Keratinocyte (primary cell): ENCODE data around the gene TCF19. TPM values are rescaled to one million over a fixed set of nuclear protein-coding genes. Genes with fewer than 3 reads are reported as not detected.
"Not testable (repeated sequence)": the region's sequence is repeated elsewhere in the genome, so short reads cannot be mapped to it uniquely, and the experiment has no call there.

Experiments used
- DNase-seq: peaks from one replicate; pipeline ENCODE4 v3.0.0-alpha.2; 2011; ENCODE audit warnings: low read depth, missing footprints, low spot score
- FAIRE-seq: peaks from 2 replicates; lab custom pipeline; 2011; peaks lifted over from hg19 to GRCh38; lab: Jason Lieb, UNC
- H2AFZ ChIP-seq: 2 replicates; pipeline ENCODE4 v1.6.0; 2012; ENCODE audit warnings: low read length, control low read depth, inconsistent platforms; ENCODE audit not compliant: control insufficient read depth
- H3K27ac ChIP-seq: 2 replicates; pipeline ENCODE4 v1.5.1; 2011; ENCODE audit warnings: low read length; ENCODE audit not compliant: control insufficient read depth, insufficient read depth
- H3K27me3 ChIP-seq: 3 replicates; pipeline ENCODE4 v1.6.0; 2011; ENCODE audit warnings: low read length; ENCODE audit not compliant: control insufficient read depth, insufficient read depth; ENCODE audit errors: extremely low read depth
- H3K36me3 ChIP-seq, 2 experiments: 2 replicates in 1 of 2; 3 replicates in 1 of 2; pipeline ENCODE4 v1.5.1; 2011; ENCODE audit warnings: low read length in 2 of 2, mild to moderate bottlenecking in 1 of 2; ENCODE audit not compliant: control insufficient read depth in 2 of 2, insufficient read depth in 2 of 2; ENCODE audit errors: extremely low read depth in 1 of 2
- H3K4me1 ChIP-seq: 3 replicates; pipeline ENCODE4 v1.5.1; 2011; ENCODE audit warnings: low read length; ENCODE audit not compliant: control insufficient read depth, insufficient read depth; ENCODE audit errors: extremely low read depth
- H3K4me2 ChIP-seq: 3 replicates; pipeline ENCODE4 v1.6.0; 2011; ENCODE audit warnings: low read depth, low read length; ENCODE audit not compliant: control insufficient read depth, insufficient read depth; ENCODE audit errors: extremely low read depth
- H3K4me3 ChIP-seq, 3 experiments: fragments of 200-600 bp in 1 of 3; sonication (generic) in 1 of 3; 2 replicates in 2 of 3; 3 replicates in 1 of 3; pipeline ENCODE4 v1.5.1; 2011 to 2016; ENCODE audit warnings: low read length in 3 of 3, mild to moderate bottlenecking in 3 of 3, control low read depth in 2 of 3, inconsistent platforms in 1 of 3, low read depth in 1 of 3, mixed read lengths in 1 of 3, mixed run types in 1 of 3, moderate library complexity in 1 of 3; ENCODE audit not compliant: control insufficient read depth in 2 of 3, insufficient read depth in 2 of 3; ENCODE audit errors: extremely low read depth in 1 of 3
- H3K79me2 ChIP-seq: 2 replicates; pipeline ENCODE4 v1.6.0; 2012; ENCODE audit warnings: low read length; ENCODE audit not compliant: control insufficient read depth, insufficient read depth
- H3K9ac ChIP-seq: 3 replicates; pipeline ENCODE4 v1.6.0; 2011; ENCODE audit warnings: low read length; ENCODE audit not compliant: control insufficient read depth, insufficient read depth; ENCODE audit errors: extremely low read depth
- H3K9me1 ChIP-seq: 3 replicates; pipeline ENCODE4 v1.6.0; 2011; ENCODE audit warnings: low read length; ENCODE audit not compliant: control insufficient read depth, insufficient read depth; ENCODE audit errors: extremely low read depth
- H3K9me3 ChIP-seq: 2 replicates; pipeline ENCODE4 v1.5.1; 2012; ENCODE audit warnings: low read depth, low read length; ENCODE audit not compliant: control insufficient read depth
- H4K20me1 ChIP-seq: 3 replicates; pipeline ENCODE4 v1.6.0; 2011; ENCODE audit warnings: low read length; ENCODE audit not compliant: control insufficient read depth, insufficient read depth; ENCODE audit errors: extremely low read depth
- EZH2 ChIP-seq: IDR thresholded peaks from one replicate; pipeline ENCODE4 v1.6.1; 2012; ENCODE audit warnings: inconsistent platforms, mild to moderate bottlenecking, low read length, moderate library complexity
- dilution Hi-C: fragments of 300-500 bp; cut with MboI; formaldehyde crosslinking; loops from one replicate; pipeline ENCODE4 v1.7.0; 2020; ENCODE audit warnings: low sequenced_read_pairs; ENCODE audit not compliant: extremely low pct_ligation_motif_present
- polyA plus RNA-seq, 5 experiments: library from polyadenylated mRNA; depleted of rRNA in 3 of 5; stranded (reverse) in 3 of 5; stranded (forward) in 1 of 5; unstranded in 1 of 5; fragments of >200 nt; gene quantifications; 1 replicate in 1 of 5; 2 replicates in 3 of 5; 3 replicates in 1 of 5; pipeline versions ENCODE4 v1.2.1 to v1.2.3, GENCODE V29; 2011 to 2012; ENCODE audit warnings: missing spikeins in 2 of 5, low read depth in 1 of 5, low replicate concordance in 1 of 5
- TF ChIP-seq, protein P1 (sequence below), 3 experiments: IDR thresholded peaks in 1 of 3; conservative IDR thresholded peaks in 1 of 3; optimal IDR thresholded peaks in 1 of 3; 2 replicates in 2 of 3; 3 replicates in 1 of 3; pipeline versions ENCODE3 to v1.5.1; 2011; ENCODE audit warnings: low read length in 3 of 3, mild to moderate bottlenecking in 3 of 3, moderate library complexity in 2 of 3, control low read depth in 1 of 3, inconsistent platforms in 1 of 3; ENCODE audit not compliant: insufficient read depth in 2 of 3; ENCODE audit errors: extremely low read depth in 1 of 3

TCF19 gene
- polyA plus RNA-seq, 1 donor (not counting 4 experiments of a cell fraction or from before 2014, with no cell fraction given), result 7.4 TPM

DNA sequence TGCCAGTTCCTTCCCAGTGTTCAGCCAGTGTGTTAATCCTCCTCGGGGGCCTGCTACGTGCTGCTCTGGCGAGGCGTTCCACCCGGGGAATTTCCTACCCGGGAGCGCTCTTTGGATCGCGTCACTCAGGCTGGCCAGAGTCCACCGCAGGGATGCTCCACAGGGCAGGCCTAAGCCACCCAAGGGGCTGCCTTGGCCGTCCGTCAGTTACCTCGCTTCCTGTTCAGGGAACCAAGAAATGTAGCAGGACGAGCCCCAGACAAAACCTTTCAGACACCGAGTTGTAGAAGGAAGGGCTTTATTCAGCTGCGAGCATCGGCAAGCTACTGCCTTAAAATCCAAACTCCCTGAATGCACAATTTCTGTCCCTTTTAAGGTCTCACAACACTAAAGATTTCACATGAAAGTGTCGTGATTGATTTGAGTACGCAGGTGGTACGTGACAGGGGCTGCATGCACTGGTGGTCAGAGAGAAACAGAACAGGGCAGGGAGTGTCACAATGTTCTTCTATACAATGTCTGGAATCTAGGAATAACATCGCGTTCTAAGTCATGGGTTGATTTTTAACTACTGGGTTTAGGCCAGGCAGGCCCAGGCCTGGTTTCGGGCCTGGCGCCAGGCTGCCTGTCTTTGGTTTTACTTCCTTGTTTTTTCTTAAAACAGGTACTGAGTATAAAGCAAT lies 27.8 kb downstream of the TCF19 start:
- Histone ChIP-seq H3K4me2 (peak overlapping the region; percentile 85), H3K9ac (peak overlapping the region; percentile 82)

DNA sequence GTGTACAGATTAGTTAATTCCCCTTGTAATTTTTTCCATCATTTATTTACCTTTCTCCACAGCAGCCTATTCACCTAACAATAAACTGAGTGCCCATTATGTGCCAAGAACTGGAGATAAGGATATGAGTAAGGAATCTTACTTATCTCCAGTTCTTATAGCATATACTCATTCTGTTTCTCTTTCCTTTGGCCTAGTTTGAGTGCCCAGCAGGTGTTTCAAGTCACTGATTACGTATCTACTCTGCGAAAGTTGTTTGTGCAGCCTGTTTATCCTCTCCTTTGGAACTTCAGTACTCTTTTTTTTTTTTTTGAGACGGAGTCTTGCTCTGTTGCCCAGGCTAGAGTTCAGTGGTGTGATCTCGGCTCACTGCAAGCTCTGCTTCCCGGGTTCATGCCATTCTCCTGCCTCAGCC lies 29.4 kb downstream of the TCF19 start:
- Histone ChIP-seq H3K9me3 (no peaks in the 10 kb centered on the region), H2AFZ (no peak overlapping the region), H3K4me2 (no peak overlapping the region), H3K27ac (no peak overlapping the region), H3K4me1 (peaks cover 8% of the 10 kb centered on the region), H3K79me2 (peaks cover 6% of the 10 kb centered on the region), H3K36me3 (no peaks in the 10 kb centered on the region), H3K4me3 (no peak overlapping the region), H3K27me3 (no peaks in the 10 kb centered on the region), H3K9ac (no peak overlapping the region), H3K9me1 (no peaks in the 10 kb centered on the region), H4K20me1 (no peaks in the 10 kb centered on the region)
- FAIRE-seq, result no peak
- dilution Hi-C loops, result no loop called here
- no peak for DNase-seq
- TF ChIP-seq EZH2, result no peak
- TF ChIP-seq, protein P1, sequence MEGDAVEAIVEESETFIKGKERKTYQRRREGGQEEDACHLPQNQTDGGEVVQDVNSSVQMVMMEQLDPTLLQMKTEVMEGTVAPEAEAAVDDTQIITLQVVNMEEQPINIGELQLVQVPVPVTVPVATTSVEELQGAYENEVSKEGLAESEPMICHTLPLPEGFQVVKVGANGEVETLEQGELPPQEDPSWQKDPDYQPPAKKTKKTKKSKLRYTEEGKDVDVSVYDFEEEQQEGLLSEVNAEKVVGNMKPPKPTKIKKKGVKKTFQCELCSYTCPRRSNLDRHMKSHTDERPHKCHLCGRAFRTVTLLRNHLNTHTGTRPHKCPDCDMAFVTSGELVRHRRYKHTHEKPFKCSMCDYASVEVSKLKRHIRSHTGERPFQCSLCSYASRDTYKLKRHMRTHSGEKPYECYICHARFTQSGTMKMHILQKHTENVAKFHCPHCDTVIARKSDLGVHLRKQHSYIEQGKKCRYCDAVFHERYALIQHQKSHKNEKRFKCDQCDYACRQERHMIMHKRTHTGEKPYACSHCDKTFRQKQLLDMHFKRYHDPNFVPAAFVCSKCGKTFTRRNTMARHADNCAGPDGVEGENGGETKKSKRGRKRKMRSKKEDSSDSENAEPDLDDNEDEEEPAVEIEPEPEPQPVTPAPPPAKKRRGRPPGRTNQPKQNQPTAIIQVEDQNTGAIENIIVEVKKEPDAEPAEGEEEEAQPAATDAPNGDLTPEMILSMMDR (optimal IDR thresholded peaks at IDR 0.05 in 1 of 3, IDR thresholded peaks at IDR 0.05 in 1 of 3, conservative IDR thresholded peaks at IDR 0.05 in 1 of 3; ENCODE audit: extremely low read depth in 1 of 3, insufficient read depth in 2 of 3, low read length in 3 of 3), result no peak

More for the DNA sequence above, 27.8 kb downstream of the TCF19 start:
- H2AFZ ChIP-seq, result peak overlapping the region; percentile 98
- no peak for FAIRE-seq
- H3K9me3 ChIP-seq, result no peaks in the 10 kb centered on the region
- no peaks in the 10 kb centered on the region for H3K9me1 ChIP-seq
- peaks cover 8% of the 10 kb centered on the region for H3K4me1 ChIP-seq
- dilution Hi-C loops, result no loop called here
- H3K27ac ChIP-seq, result peak overlapping the region; percentile 91
- no peaks in the 10 kb centered on the region for H3K36me3 ChIP-seq
- TF ChIP-seq EZH2, result no peak
- TF ChIP-seq, protein P1 (optimal IDR thresholded peaks at IDR 0.05 in 1 of 3, IDR thresholded peaks at IDR 0.05 in 1 of 3, conservative IDR thresholded peaks at IDR 0.05 in 1 of 3; ENCODE audit: extremely low read depth in 1 of 3, insufficient read depth in 2 of 3, low read length in 3 of 3), result no peak
- H3K79me2 ChIP-seq, result peaks cover 6% of the 10 kb centered on the region
- H3K4me3 ChIP-seq, result peak overlapping the region; percentile 32 to 71 (median 57)
- DNase-seq, result no peak
- H4K20me1 ChIP-seq, result no peaks in the 10 kb centered on the region
- no peaks in the 10 kb centered on the region for H3K27me3 ChIP-seq

DNA sequence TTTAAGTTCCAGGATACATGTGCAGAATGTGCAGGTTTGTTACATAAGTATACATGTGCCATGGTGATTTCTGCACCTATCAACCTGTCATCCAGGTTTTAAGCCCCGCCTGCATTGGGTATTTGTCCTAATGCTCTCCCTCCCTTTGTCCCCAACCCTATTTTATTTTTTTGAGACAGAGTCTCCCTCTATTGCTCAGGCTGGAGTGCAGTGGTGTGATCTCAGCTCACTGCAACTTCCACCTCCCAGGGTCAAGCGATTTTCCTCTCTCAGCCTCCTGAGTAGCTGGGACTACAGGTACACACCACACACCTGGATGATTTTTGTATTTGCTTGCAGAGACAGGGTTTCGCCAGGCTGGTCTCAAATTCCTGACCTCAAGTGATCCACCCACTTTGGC lies 30.8 kb downstream of the TCF19 start:
- H3K27me3 ChIP-seq, dilution Hi-C loops, H4K20me1 ChIP-seq, FAIRE-seq, H3K9me1 ChIP-seq, H2AFZ ChIP-seq, H3K36me3 ChIP-seq, H3K9ac ChIP-seq, H3K9me3 ChIP-seq, H3K27ac ChIP-seq, H3K79me2 ChIP-seq, H3K4me2 ChIP-seq, H3K4me1 ChIP-seq, H3K4me3 ChIP-seq, DNase-seq: not testable (repeated sequence)
